ENCODE results near the gene PSORS1C1. TPM values are rescaled to one million over a fixed set of nuclear protein-coding genes. Genes with fewer than 3 reads are reported as not detected.

PSORS1C1 gene
- total RNA-seq, 1 donor from 2014 or later = 0.93 TPM

DNA sequence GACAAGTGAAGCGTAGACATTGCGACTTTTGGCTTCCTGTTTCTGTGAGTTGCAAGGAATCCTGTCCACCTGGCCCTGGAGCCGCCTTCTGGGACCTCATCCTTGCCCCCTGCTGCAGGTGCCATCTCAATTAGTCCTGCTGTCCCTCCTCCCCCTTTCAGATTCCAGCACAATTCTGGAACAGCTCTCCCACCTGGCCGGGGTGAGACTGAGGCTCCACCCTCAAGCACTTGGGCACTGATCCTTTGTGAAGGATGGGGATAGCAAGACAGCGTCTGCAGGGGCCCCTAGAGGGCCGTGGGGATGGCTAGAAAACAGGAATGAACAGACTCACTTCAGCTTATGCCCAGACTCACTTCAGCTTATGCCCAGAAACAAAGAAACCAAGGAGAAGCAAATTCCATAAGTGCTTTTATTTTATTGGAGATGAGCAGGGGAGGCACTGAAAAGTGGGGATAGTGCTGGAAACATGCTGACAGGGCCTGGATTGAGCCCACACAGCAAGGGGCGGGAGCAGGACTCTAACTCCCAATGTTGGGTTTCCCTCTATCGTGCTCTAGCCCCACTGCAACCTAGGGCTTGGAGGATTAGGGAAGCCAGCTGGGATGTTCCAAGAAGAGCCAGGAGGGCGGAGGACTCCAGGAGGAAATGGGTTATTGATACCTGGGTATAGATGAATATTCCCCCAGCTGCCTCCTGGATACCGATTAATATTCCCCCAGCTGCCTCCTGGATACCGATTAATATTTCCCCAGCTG lies 3.6 kb upstream of the PSORS1C1 start:
- intact Hi-C loops (cut with micrococcal nuclease) = no loop called here
- Mint-ChIP-seq H3K27me3 (peaks cover 31% of the 10 kb centered on the region), H3K4me1 (peaks cover 5% of the 10 kb centered on the region), H3K4me3 (no peak overlapping the region), H3K9me3 (no peaks in the 10 kb centered on the region), H3K36me3 (ENCODE audit: low read depth) (no peaks in the 10 kb centered on the region), H3K27ac (no peak overlapping the region)
- POLR2A ChIA-PET = no interaction called here
- TF ChIP-seq, protein P1, sequence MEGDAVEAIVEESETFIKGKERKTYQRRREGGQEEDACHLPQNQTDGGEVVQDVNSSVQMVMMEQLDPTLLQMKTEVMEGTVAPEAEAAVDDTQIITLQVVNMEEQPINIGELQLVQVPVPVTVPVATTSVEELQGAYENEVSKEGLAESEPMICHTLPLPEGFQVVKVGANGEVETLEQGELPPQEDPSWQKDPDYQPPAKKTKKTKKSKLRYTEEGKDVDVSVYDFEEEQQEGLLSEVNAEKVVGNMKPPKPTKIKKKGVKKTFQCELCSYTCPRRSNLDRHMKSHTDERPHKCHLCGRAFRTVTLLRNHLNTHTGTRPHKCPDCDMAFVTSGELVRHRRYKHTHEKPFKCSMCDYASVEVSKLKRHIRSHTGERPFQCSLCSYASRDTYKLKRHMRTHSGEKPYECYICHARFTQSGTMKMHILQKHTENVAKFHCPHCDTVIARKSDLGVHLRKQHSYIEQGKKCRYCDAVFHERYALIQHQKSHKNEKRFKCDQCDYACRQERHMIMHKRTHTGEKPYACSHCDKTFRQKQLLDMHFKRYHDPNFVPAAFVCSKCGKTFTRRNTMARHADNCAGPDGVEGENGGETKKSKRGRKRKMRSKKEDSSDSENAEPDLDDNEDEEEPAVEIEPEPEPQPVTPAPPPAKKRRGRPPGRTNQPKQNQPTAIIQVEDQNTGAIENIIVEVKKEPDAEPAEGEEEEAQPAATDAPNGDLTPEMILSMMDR (IDR thresholded peaks at IDR 0.05) = no peak
- ATAC-seq (ENCODE audit: low read depth) = no peak
- no peak for DNase-seq
- CTCF ChIA-PET = no interaction called here

DNA sequence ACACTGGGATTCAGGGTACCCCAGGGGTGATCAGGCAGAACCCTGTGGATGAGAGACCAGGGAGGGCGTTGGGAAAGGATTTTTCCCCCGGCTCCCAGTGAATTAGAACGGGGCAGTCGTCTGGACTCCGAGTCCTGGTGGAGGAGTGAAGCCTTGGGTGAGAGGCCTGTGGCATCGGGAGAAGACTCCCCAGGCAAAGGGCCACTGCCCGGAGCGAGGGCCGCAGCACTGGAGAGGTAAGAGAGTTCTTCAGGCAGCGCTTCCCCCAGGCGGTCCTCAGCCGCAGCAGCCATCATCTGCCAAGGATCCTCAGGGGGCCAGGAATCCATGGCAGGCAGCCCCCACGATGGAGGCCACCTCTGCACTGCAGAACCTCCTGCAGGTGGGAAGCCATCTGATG lies 2.9 kb upstream of the PSORS1C1 start:
- Mint-ChIP-seq H3K27ac (no peak overlapping the region), H3K36me3 (ENCODE audit: low read depth) (no peaks in the 10 kb centered on the region), H3K27me3 (peaks cover 31% of the 10 kb centered on the region), H3K4me3 (no peak overlapping the region), H3K9me3 (no peaks in the 10 kb centered on the region), H3K4me1 (peaks cover 5% of the 10 kb centered on the region)
- ChIA-PET CTCF (no interaction called here), POLR2A (no interaction called here)
- TF ChIP-seq, protein P1 (IDR thresholded peaks at IDR 0.05) = no peak
- DNase-seq (no peak), ATAC-seq (ENCODE audit: low read depth) (no peak)
- intact Hi-C loops (cut with micrococcal nuclease) = no loop called here

DNA sequence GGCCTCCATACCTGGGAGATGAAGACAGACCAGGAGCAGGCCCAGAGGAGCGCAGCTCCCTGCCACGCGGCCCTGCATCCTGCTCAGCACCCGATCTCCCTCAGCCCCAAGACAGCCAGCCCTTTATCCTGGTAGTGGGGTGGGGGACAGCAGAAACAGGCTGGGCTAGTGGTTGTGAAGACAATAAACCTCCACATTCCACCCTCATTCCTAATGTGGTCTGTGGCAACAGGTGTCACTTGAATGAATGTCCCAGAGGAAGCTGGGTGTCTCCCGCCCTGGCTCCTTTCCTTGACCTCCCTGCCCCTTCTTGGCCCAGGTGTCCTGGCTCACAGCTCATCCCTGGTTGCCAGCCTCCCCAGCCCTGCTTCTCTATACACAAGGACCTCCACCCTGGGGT lies 2.1 kb upstream of the PSORS1C1 start, which contains the start of gene C6orf15:
Gene C6orf15, minus strand, starts transcription at position 98 of the 400 bp plus-strand sequence. Its CDS starts 20 bp downstream, at position 78.
- no peak within 1 kb of the TSS for H3K27ac Mint-ChIP-seq
- TF ChIP-seq, protein P1 (IDR thresholded peaks at IDR 0.05) = no peak
- ATAC-seq (ENCODE audit: low read depth) (no peak), DNase-seq (no peak)
- no peaks in the 10 kb centered on the region for H3K9me3 Mint-ChIP-seq
- ChIA-PET CTCF (no interaction called here), POLR2A (no interaction called here)
- H3K4me3 Mint-ChIP-seq = no peak within 1 kb of the TSS
- peaks cover 5% of the 10 kb centered on the region for H3K4me1 Mint-ChIP-seq
- H3K27me3 Mint-ChIP-seq = peaks cover 31% of the 10 kb centered on the region
- H3K36me3 Mint-ChIP-seq (ENCODE audit: low read depth) = no peaks in the 10 kb centered on the region
- intact Hi-C loops (cut with micrococcal nuclease) = no loop called here

DNA sequence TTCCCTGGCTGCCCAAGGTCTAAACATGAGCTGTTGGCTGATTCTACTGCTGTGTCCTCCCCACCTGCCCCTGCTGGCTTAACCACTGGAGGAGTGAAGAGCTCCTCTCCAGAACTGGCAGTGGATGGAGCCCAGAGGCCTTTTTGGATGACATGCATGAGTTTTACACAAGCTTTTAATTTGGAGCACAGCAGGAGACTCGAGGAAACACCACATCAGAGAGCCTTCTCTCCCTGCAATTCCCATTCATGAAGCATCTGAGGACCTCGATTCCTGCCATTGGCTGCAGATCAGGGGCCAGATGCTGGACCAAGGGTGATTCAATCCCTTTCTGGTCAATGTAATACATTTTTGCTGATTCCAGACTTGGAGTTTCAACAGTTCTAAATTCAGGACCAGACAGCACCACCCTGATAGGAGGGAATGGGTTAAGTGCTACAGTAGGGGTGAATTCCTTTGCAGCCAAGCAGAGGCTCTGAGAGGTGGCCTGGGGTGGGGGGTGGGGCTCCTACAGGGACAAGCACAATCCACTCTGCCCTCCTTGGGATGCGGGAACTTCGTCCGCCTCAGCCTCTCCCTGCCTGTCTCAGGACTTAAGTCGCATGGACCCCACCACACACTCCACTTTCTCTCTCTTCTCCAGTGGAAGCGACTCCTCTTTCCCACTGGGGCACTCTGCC lies 599 bp upstream of the PSORS1C1 start:
- ChIA-PET CTCF (no interaction called here), POLR2A (interaction anchor here (0.7 kb wide), 1 partner anchor 11 kb away, joined by 3 read pairs; no protein-coding TSS in a partner anchor)
- H3K9me3 Mint-ChIP-seq = no peaks in the 10 kb centered on the region
- intact Hi-C loops (cut with micrococcal nuclease) = no loop called here
- ATAC-seq (ENCODE audit: low read depth) (no peak), DNase-seq (no peak)
- TF ChIP-seq, protein P1 (IDR thresholded peaks at IDR 0.05) = no peak
- no peaks in the 10 kb centered on the region for H3K36me3 Mint-ChIP-seq (ENCODE audit: low read depth)
- no peak overlapping the region for H3K4me3 Mint-ChIP-seq
- peaks cover 5% of the 10 kb centered on the region for H3K4me1 Mint-ChIP-seq
- peaks cover 37% of the 10 kb centered on the region for H3K27me3 Mint-ChIP-seq
- no peak overlapping the region for H3K27ac Mint-ChIP-seq

Data from activated B cell treated with CpG ODN at 0.5 μM for 24 hours (primary cell).